Adipocyte (in vitro differentiated cells): ENCODE results near the gene SLC13A2.

ENCODE experiments used
- DNase-seq: peaks from one replicate; pipeline ENCODE4 v3.0.0-alpha.2; 2015; ENCODE audit warnings: low read depth
- H3K27me3 ChIP-seq: replicated peaks from 2 replicates; pipeline ENCODE4 v1.7.0; 2013; ENCODE audit warnings: mild to moderate bottlenecking, low read length, moderate library complexity; ENCODE audit not compliant: control insufficient read depth, insufficient read depth
- H3K36me3 ChIP-seq: 2 replicates; pipeline ENCODE4 v1.7.0; 2013; ENCODE audit warnings: low read length, mild to moderate bottlenecking, moderate library complexity; ENCODE audit not compliant: control insufficient read depth, insufficient read depth, severe bottlenecking
- H3K4me1 ChIP-seq: 2 replicates; pipeline ENCODE4 v1.7.0; 2013; ENCODE audit warnings: mild to moderate bottlenecking, low read length, moderate library complexity; ENCODE audit not compliant: control insufficient read depth, insufficient read depth
- H3K4me3 ChIP-seq: 2 replicates; pipeline ENCODE4 v1.7.0; 2013; ENCODE audit warnings: mild to moderate bottlenecking, low read length, moderate library complexity
- H3K9ac ChIP-seq: 2 replicates; pipeline ENCODE4 v1.7.0; 2013; ENCODE audit warnings: mild to moderate bottlenecking, low read length, moderate library complexity
- H3K9me3 ChIP-seq: 2 replicates; pipeline ENCODE4 v1.7.0; 2013; ENCODE audit warnings: mild to moderate bottlenecking, low read length, moderate library complexity; ENCODE audit not compliant: control insufficient read depth

The SLC13A2 gene

GRCh38 chr17:28545141-28545503 is 71.7 kb downstream of the SLC13A2 start:
- Histone ChIP-seq H3K4me3 (no peak overlapping the region), H3K36me3 (peaks cover 3% of the 10 kb centered on the region), H3K9me3 (no peaks in the 10 kb centered on the region), H3K9ac (no peak overlapping the region), H3K27me3 (no peaks in the 10 kb centered on the region), H3K4me1 (no peaks in the 10 kb centered on the region)
- no peak for DNase-seq

GRCh38 chr17:28545787-28546415 is 72.5 kb downstream of the SLC13A2 start:
- Histone ChIP-seq H3K4me1 (no peaks in the 10 kb centered on the region), H3K4me3 (no peak overlapping the region), H3K9me3 (no peaks in the 10 kb centered on the region), H3K27me3 (no peaks in the 10 kb centered on the region), H3K9ac (no peak overlapping the region), H3K36me3 (peaks cover 3% of the 10 kb centered on the region)
- no peak for DNase-seq

- H3K36me3 ChIP-seq = peaks cover 3% of the 10 kb centered on the region
- H3K4me3 ChIP-seq = no peak overlapping the region
- H3K9me3 ChIP-seq = no peaks in the 10 kb centered on the region
- H3K9ac ChIP-seq = no peak overlapping the region
- H3K4me1 ChIP-seq = peaks cover 8% of the 10 kb centered on the region
- no peaks in the 10 kb centered on the region for H3K27me3 ChIP-seq
- no peak for DNase-seq
These were observed 73.7 kb downstream of the SLC13A2 start for GRCh38 chr17:28547096-28547622.
